DOHH2 (cell line): Measurements from ENCODE around the gene B4GALNT3.

ENCODE experiments used
- CTCF ChIP-seq: fragments of 200-600 bp; sonication (generic); IDR thresholded peaks from one replicate; pipeline ENCODE4 v1.5.1; 2014; ENCODE audit warnings: antibody characterized with exemption, mild to moderate bottlenecking, low read depth, low read length; ENCODE audit not compliant: poor library complexity, severe bottlenecking
- EZH2phosphoT487 ChIP-seq: fragments of 200-600 bp; sonication (generic); IDR thresholded peaks from 2 replicates; pipeline ENCODE4 v1.6.1; 2017; ENCODE audit warnings: borderline replicate concordance, mild to moderate bottlenecking, antibody characterized with exemption, low read length, moderate library complexity, mixed read lengths

- TF ChIP-seq EZH2phosphoT487 = no peak
- no peak for TF ChIP-seq CTCF
Measured at GRCh38 chr12:544142-544541, 84.4 kb downstream of the B4GALNT3 start.
